Vagina (tissue), 2 donors: ENCODE measurements around the gene STAT2.

Source experiments
- POLR2A ChIP-seq, 2 donors: fragments of 450-650 bp; IDR thresholded peaks; one replicate each; pipeline ENCODE4 v1.6.1; 2017; ENCODE audit warnings: antibody characterized with exemption in 2 of 2, mild to moderate bottlenecking in 2 of 2, moderate library complexity in 2 of 2
- POLR2AphosphoS5 ChIP-seq, 2 donors: sonication (generic); formaldehyde crosslinking; IDR thresholded peaks; one replicate each; pipeline ENCODE4 v1.9.0; 2017; ENCODE audit warnings: antibody characterized with exemption in 2 of 2, mild to moderate bottlenecking in 2 of 2, low read depth in 1 of 2; ENCODE audit not compliant: insufficient read depth in 1 of 2
- TF ChIP-seq, protein P1 (sequence below), 3 experiments: fragments of 450-650 bp in 2 of 3; fragments of 200-600 bp in 1 of 3; sonication (generic) in 1 of 3; IDR thresholded peaks; one replicate each; pipeline ENCODE4 v1.5.1; 2017 to 2019; ENCODE audit warnings: antibody characterized with exemption in 3 of 3, mild to moderate bottlenecking in 2 of 3, moderate library complexity in 2 of 3

DNA sequence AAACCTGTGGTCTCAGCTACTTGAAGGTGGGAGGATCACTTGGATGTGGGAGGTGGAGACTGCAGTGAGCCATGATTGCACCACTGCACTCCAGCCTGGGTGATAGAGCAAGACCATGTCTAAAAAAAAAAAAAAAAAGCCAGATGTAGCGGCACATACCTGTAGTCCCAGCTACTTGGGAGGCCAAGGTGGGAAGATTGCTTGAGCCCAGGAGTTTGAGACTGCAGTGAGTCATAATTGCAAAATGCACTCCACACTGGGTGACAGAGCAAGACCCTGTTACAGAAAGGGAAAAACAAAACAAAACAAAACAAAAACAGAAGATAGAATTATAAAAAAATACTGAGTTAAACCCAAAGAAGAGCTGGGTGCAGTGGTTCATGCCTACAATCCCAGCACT, 31.8 kb upstream of the STAT2 start:
- TF ChIP-seq, protein P1, sequence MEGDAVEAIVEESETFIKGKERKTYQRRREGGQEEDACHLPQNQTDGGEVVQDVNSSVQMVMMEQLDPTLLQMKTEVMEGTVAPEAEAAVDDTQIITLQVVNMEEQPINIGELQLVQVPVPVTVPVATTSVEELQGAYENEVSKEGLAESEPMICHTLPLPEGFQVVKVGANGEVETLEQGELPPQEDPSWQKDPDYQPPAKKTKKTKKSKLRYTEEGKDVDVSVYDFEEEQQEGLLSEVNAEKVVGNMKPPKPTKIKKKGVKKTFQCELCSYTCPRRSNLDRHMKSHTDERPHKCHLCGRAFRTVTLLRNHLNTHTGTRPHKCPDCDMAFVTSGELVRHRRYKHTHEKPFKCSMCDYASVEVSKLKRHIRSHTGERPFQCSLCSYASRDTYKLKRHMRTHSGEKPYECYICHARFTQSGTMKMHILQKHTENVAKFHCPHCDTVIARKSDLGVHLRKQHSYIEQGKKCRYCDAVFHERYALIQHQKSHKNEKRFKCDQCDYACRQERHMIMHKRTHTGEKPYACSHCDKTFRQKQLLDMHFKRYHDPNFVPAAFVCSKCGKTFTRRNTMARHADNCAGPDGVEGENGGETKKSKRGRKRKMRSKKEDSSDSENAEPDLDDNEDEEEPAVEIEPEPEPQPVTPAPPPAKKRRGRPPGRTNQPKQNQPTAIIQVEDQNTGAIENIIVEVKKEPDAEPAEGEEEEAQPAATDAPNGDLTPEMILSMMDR (IDR thresholded peaks at IDR 0.05): no peak
- TF ChIP-seq POLR2AphosphoS5 (IDR thresholded peaks at IDR 0.05; ENCODE audit: insufficient read depth in 1 of 2, low read depth in 1 of 2) (no peak), POLR2A (IDR thresholded peaks at IDR 0.05) (no peak)
